ENCODE data around the gene CACNA1C.

- TF ChIP-seq POLR2A (IDR thresholded peaks at IDR 0.05) (no peak), CTCF (IDR thresholded peaks at IDR 0.05) (no peak)
Observed at GRCh38 chr12:2231956-2232355, 179.2 kb downstream of the CACNA1C start.

Data from esophagus squamous epithelium (tissue), 4 donors.